Cortex of kidney (tissue), 1 donor: Measurements from ENCODE around the gene OLIG3.

Source experiments
- DNase-seq: peaks from one replicate; lab custom pipeline; 2025; lab: John Stamatoyannopoulos, UW

OLIG3 gene

GRCh38 chr6:137494281-137494987 lies at the start of gene OLIG3:
OLIG3 (minus strand) TSS chr6:137494394; CDS start chr6:137494170, 224 bp downstream.
- DNase-seq: no peak

- DNase-seq: no peak
Measured at GRCh38 chr6:137543114-137543513, 48.9 kb upstream of the OLIG3 start.

GRCh38 chr6:137542713-137543112 lies 48.5 kb upstream of the OLIG3 start:
- no peak for DNase-seq

DNA sequence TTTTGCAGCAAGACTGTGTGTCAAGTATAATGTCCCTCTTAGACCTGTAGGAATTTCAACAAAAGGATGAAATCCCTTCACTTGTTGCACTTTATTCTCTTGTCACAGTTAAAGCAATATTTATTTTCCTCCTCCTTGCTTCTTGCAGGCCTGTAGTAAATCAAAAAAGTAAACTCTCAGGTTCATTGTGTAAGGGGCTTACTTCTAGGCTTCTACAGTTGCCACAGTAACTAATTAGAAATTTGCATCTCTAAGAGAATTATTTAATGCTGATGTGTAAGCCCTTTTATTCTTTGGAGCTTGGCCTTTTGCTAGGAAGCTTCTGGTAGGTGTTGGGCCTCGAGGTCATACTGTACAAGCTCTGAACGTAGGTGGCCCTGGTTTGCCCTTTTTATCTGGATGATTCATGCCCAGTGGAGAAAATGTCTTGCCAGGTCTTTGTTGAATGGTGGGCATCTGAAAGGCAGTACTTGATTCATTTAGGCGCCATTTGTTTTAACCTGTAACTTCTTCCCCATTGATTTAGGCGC lies 47.4 kb upstream of the OLIG3 start:
- DNase-seq: no peak

- no peak for DNase-seq
Measured at GRCh38 chr6:137536104-137536773, 42.0 kb upstream of the OLIG3 start.

DNA sequence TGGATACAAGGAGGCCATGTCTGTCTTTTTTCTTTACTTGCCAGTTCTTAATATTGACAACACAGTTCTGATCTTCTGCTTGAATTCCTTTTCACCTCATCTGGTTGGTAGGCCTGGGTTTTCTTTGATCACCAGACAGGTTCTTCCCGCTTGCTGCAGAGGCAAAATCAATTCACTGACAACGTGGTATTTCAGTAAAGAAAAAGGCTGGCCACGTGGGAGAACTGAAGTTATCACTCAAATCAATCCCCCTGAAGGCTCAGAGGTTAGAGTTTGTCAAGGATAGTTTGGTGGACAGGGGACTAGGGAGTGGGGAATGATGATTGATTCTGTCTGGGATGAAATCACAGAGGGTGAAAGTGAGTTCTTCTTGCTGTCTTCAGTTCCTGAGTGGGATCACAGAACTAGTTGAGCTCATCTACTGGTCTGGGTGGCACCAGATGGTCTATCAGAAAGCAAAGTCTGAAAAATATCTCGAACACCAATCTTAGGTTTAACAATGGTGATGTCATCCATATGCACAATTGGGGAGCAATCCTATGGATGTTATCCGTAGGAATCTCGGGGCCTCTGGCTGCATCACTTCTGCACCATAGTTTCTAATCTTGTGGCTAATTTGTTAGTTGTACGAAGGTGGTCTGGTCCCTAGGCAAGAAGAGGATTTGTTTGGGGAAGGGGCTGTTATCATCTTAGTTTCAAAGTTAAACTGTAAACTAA lies 37.3 kb upstream of the OLIG3 start:
- no peak for DNase-seq

DNA sequence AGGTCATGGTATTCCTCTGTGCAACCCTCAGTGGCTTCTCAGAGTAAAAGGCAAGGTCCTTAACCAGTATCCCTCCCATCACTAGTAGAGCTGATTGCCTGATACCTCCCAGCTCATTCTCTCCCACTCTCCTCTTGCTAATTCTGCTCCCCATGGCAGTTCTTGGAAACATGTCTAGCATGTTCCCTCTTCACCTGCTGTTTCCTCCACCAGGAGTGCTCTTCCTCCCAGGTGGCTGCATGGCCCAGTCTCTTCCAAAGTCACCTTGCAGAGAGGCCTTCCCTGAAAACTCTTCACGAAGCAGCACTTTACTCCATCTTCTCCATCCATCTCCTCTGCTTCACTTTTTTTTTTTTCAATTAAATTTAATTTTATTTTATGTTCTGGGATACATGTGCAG lies 36.2 kb upstream of the OLIG3 start:
- DNase-seq: no peak

GRCh38 chr6:137522831-137523230 lies 28.6 kb upstream of the OLIG3 start:
- DNase-seq: no peak

DNA sequence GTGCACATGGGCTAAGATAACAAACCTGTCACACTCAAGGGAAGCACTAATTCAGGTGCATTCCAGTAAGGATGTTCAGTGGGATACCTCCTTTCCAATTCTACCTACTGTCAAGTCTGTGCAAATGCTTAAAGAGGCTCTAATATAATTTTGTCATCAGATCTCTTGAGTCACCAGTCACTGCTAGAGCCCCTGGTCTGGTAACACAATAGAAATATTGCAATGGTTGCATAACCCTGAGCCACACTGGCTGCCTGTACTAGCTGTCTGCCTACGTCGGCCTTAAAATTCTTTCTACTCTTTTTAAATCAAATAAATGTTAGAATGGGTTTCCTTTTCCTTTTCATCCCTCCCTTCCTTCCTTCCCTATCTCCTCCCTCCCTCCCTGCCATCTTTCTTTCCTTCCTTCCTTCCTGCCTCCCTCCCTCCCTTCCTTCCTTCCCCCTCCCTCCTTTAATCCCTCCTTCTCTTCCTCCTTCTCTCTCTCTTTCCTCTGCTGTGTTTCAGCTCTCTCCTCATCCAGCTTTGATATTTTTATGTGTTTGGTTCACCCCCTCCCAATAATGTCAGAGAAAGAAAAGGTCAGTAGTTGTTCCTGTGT lies 28.1 kb upstream of the OLIG3 start:
- no peak for DNase-seq

- no peak for DNase-seq
Measured at GRCh38 chr6:137520520-137520919, 26.3 kb upstream of the OLIG3 start.

GRCh38 chr6:137519629-137520176 lies 25.5 kb upstream of the OLIG3 start:
- DNase-seq: no peak

GRCh38 chr6:137518386-137518983 lies 24.3 kb upstream of the OLIG3 start:
- no peak for DNase-seq

GRCh38 chr6:137514418-137514817 lies 20.2 kb upstream of the OLIG3 start:
- DNase-seq: no peak

- DNase-seq: no peak
Measured at GRCh38 chr6:137512757-137513605, 18.8 kb upstream of the OLIG3 start.

DNA sequence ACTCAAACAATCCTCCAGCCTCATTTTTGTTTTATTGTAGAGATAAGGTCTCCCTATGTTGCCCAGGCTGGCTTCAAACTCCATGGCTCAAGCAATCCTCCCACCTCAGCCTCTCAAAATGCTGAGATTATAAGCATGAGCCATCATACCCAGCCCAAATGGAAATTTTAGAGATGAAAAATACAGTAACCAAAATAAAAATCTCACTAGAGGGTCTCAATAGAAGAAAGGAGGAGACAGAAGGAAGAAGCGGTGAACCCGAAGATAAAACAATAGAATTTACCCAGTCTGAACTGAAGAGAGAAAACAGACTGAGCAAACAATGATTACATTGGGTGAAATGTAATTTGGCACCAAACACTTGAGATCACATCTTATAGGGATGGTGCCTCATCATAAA lies 16.7 kb upstream of the OLIG3 start:
- no peak for DNase-seq

- no peak for DNase-seq
Measured at GRCh38 chr6:137498481-137499190, 4.4 kb upstream of the OLIG3 start.

- DNase-seq: no peak
Measured at GRCh38 chr6:137497721-137498463, 3.7 kb upstream of the OLIG3 start.

- no peak for DNase-seq
Measured at GRCh38 chr6:137496909-137497720, 2.9 kb upstream of the OLIG3 start.
